Thoracic aorta (tissue), 2 donors: Measurements from ENCODE around the gene RAB33B. TPM values are rescaled to one million over a fixed set of nuclear protein-coding genes. Genes with fewer than 3 reads are reported as not detected.

ENCODE experiments used
- ATAC-seq: fragments of 150-250 bp; one replicate; pipeline ENCODE4 v1.8.0; 2017; ENCODE audit warnings: low read depth; ENCODE audit not compliant: insufficient number of reproducible peaks, low FRiP score
- DNase-seq: peaks from one replicate; pipeline ENCODE4 v3.0.0-alpha.2; 2020; ENCODE audit warnings: low spot score
- H3K27ac ChIP-seq, 2 donors: fragments of 200-600 bp; sonication (generic); 1 replicate in 1 of 2; 2 replicates in 1 of 2; pipeline ENCODE4 v1.5.1; 2016; ENCODE audit warnings: mild to moderate bottlenecking in 2 of 2, moderate library complexity in 2 of 2
- H3K27me3 ChIP-seq: fragments of 200-600 bp; sonication (generic); replicated peaks from 2 replicates; pipeline ENCODE4 v1.6.0; 2016; ENCODE audit warnings: mild to moderate bottlenecking; ENCODE audit not compliant: insufficient read depth
- H3K36me3 ChIP-seq: fragments of 200-600 bp; sonication (generic); one replicate; pipeline ENCODE4 v1.5.1; 2016
- H3K4me1 ChIP-seq, 2 donors: fragments of 200-600 bp; sonication (generic); 1 replicate in 1 of 2; 2 replicates in 1 of 2; pipeline versions ENCODE4 v1.5.1 to v1.6.0; 2016; ENCODE audit warnings: low read depth in 2 of 2, mild to moderate bottlenecking in 1 of 2; ENCODE audit not compliant: control insufficient read depth in 1 of 2
- H3K4me3 ChIP-seq: fragments of 200-600 bp; sonication (generic); 2 replicates; pipeline ENCODE4 v1.5.1; 2016; ENCODE audit warnings: mild to moderate bottlenecking
- H3K9me3 ChIP-seq: fragments of 200-600 bp; sonication (generic); 2 replicates; pipeline ENCODE4 v1.5.1; 2016
- CTCF ChIP-seq: fragments of 200-600 bp; sonication (generic); IDR thresholded peaks from one replicate; pipeline ENCODE4 v1.5.1; 2019; ENCODE audit warnings: antibody characterized with exemption
- total RNA-seq, 2 donors: library from RNA; depleted of rRNA; stranded (reverse); fragments of >200 nt; gene quantifications; one replicate each; pipeline versions ENCODE4 v1.1.0 to v1.2.3, GENCODE V29; 2016

RAB33B gene
- total RNA-seq, 2 donors from 2014 or later: 8.7 to 14.2 TPM

- no peaks in the 10 kb centered on the region for H3K9me3 ChIP-seq
- no peak for DNase-seq
- no peak overlapping the region for H3K27ac ChIP-seq
- ATAC-seq: no peak
- no peak for TF ChIP-seq CTCF
- H3K36me3 ChIP-seq: no peaks in the 10 kb centered on the region
- H3K4me3 ChIP-seq: no peak overlapping the region
- H3K4me1 ChIP-seq: no peaks in the 10 kb centered on the region
- H3K27me3 ChIP-seq: no peaks in the 10 kb centered on the region
These were observed 47.2 kb downstream of the RAB33B start for GRCh38 chr4:139501117-139501516.

GRCh38 chr4:139501527-139501926 is 47.6 kb downstream of the RAB33B start:
- no peaks in the 10 kb centered on the region for H3K27me3 ChIP-seq
- no peaks in the 10 kb centered on the region for H3K4me1 ChIP-seq
- H3K36me3 ChIP-seq: peaks cover under 1% of the 10 kb centered on the region
- no peak overlapping the region for H3K27ac ChIP-seq
- DNase-seq: no peak
- H3K4me3 ChIP-seq: no peak overlapping the region
- no peak for ATAC-seq
- TF ChIP-seq CTCF: no peak
- H3K9me3 ChIP-seq: no peaks in the 10 kb centered on the region

- no peak overlapping the region for H3K27ac ChIP-seq
- no peak for ATAC-seq
- H3K36me3 ChIP-seq: peaks cover 5% of the 10 kb centered on the region
- no peaks in the 10 kb centered on the region for H3K9me3 ChIP-seq
- no peaks in the 10 kb centered on the region for H3K27me3 ChIP-seq
- H3K4me1 ChIP-seq: no peaks in the 10 kb centered on the region
- H3K4me3 ChIP-seq: no peak overlapping the region
- TF ChIP-seq CTCF: no peak
- no peak for DNase-seq
These were observed 48.3 kb downstream of the RAB33B start for GRCh38 chr4:139501927-139502899.

- H3K4me1 ChIP-seq: no peaks in the 10 kb centered on the region
- ATAC-seq: no peak
- H3K4me3 ChIP-seq: no peak overlapping the region
- H3K9me3 ChIP-seq: no peaks in the 10 kb centered on the region
- TF ChIP-seq CTCF: no peak
- H3K27me3 ChIP-seq: no peaks in the 10 kb centered on the region
- no peak for DNase-seq
- peaks cover 10% of the 10 kb centered on the region for H3K36me3 ChIP-seq
- H3K27ac ChIP-seq: no peak overlapping the region
These were observed 49.8 kb downstream of the RAB33B start for GRCh38 chr4:139503622-139504166.

- H3K4me3 ChIP-seq: no peak overlapping the region
- ATAC-seq (no peak), DNase-seq (no peak)
- H3K4me1 ChIP-seq: no peaks in the 10 kb centered on the region
- H3K9me3 ChIP-seq: no peaks in the 10 kb centered on the region
- H3K36me3 ChIP-seq: peaks cover 36% of the 10 kb centered on the region
- no peak for TF ChIP-seq CTCF
- H3K27ac ChIP-seq: no peak overlapping the region
- no peaks in the 10 kb centered on the region for H3K27me3 ChIP-seq
These were observed 52.9 kb downstream of the RAB33B start for GRCh38 chr4:139506774-139507173.
